Sigmoid colon (tissue), 7 donors: ENCODE data around the gene ABHD5. TPM values are rescaled to one million over a fixed set of nuclear protein-coding genes. Genes with fewer than 3 reads are reported as not detected.
"Not testable (repeated sequence)": the region's sequence is repeated elsewhere in the genome, so short reads cannot be mapped to it uniquely, and the experiment has no call there.

Source experiments
- DNase-seq: peaks from one replicate; pipeline ENCODE4 v3.0.0-alpha.2; 2019
- H3K27ac ChIP-seq, 4 donors: fragments of 200-600 bp; sonication (generic); one replicate each; pipeline ENCODE4 v1.5.1; 2016 to 2019; ENCODE audit warnings: mild to moderate bottlenecking in 1 of 4
- H3K27me3 ChIP-seq, 3 donors: fragments of 200-600 bp; sonication (generic); one replicate each; pipeline ENCODE4 v1.5.1; 2019; ENCODE audit warnings: mild to moderate bottlenecking in 1 of 3
- H3K36me3 ChIP-seq, 4 donors: fragments of 200-600 bp; sonication (generic); one replicate each; pipeline ENCODE4 v1.5.1; 2016 to 2019
- H3K4me1 ChIP-seq, 4 donors: fragments of 200-600 bp; sonication (generic); one replicate each; pipeline ENCODE4 v1.5.1; 2017 to 2019
- H3K4me3 ChIP-seq, 4 donors: fragments of 200-600 bp; sonication (generic); one replicate each; pipeline ENCODE4 v1.5.1; 2017 to 2019; ENCODE audit warnings: mild to moderate bottlenecking in 2 of 4, moderate library complexity in 1 of 4
- H3K9me3 ChIP-seq, 4 donors: fragments of 200-600 bp in 3 of 4; sonication (generic) in 3 of 4; one replicate each; pipeline versions ENCODE4 v1.5.1 to v1.6.1; 2013 to 2019
- EP300 ChIP-seq, 4 donors: sonication (generic); formaldehyde crosslinking; IDR thresholded peaks; one replicate each; pipeline ENCODE4 v1.6.1; 2017; ENCODE audit warnings: antibody characterized with exemption in 4 of 4
- POLR2A ChIP-seq, 2 donors: fragments of 450-650 bp; IDR thresholded peaks; one replicate each; pipeline ENCODE4 v1.6.1; 2016; ENCODE audit warnings: antibody characterized with exemption in 2 of 2, mild to moderate bottlenecking in 2 of 2, moderate library complexity in 2 of 2
- POLR2AphosphoS5 ChIP-seq, 4 donors: sonication (generic); formaldehyde crosslinking; IDR thresholded peaks; one replicate each; pipeline ENCODE4 v1.6.1; 2017; ENCODE audit warnings: antibody characterized with exemption in 4 of 4
- WGBS, 2 donors: extraction: QIAGEN DNeasy Blood & Tissue Kit; methylation state at CpG; one replicate each; pipeline ENCODE4 v1.1.7; 2013; 5-methylcytosine and 5-hydroxymethylcytosine counted together
- intact Hi-C: fragments of 100-400 bp; cut with DNase I; formaldehyde crosslinking; loops from one replicate; pipeline ENCODE4 v1.15.1; 2023
- polyA plus RNA-seq, 3 donors: library from polyadenylated mRNA; stranded (reverse); fragments of 200-250 nt; gene quantifications; one replicate each; pipeline ENCODE4 v1.2.3, GENCODE V29; 2013
- total RNA-seq, 4 donors: library from RNA; depleted of rRNA; stranded (reverse); fragments of >200 nt; gene quantifications; one replicate each; pipeline ENCODE4 v1.1.0, GENCODE V29; 2016
- TF ChIP-seq, protein P1 (sequence below), 4 experiments: fragments of 450-650 bp in 3 of 4; fragments of 200-600 bp in 1 of 4; IDR thresholded peaks; one replicate each; pipeline ENCODE4 v1.5.1; 2016 to 2019; ENCODE audit warnings: antibody characterized with exemption in 4 of 4, mild to moderate bottlenecking in 3 of 4, moderate library complexity in 2 of 4
- donor health status: healthy with polysubstance abuse.
- donor health status: Bipolar disorder and iron deficiency.
- donor health status: healthy.

The ABHD5 gene
- total and polyA plus RNA-seq, 7 donors, result 11.1 to 48.3 (median 22.2) TPM

DNA sequence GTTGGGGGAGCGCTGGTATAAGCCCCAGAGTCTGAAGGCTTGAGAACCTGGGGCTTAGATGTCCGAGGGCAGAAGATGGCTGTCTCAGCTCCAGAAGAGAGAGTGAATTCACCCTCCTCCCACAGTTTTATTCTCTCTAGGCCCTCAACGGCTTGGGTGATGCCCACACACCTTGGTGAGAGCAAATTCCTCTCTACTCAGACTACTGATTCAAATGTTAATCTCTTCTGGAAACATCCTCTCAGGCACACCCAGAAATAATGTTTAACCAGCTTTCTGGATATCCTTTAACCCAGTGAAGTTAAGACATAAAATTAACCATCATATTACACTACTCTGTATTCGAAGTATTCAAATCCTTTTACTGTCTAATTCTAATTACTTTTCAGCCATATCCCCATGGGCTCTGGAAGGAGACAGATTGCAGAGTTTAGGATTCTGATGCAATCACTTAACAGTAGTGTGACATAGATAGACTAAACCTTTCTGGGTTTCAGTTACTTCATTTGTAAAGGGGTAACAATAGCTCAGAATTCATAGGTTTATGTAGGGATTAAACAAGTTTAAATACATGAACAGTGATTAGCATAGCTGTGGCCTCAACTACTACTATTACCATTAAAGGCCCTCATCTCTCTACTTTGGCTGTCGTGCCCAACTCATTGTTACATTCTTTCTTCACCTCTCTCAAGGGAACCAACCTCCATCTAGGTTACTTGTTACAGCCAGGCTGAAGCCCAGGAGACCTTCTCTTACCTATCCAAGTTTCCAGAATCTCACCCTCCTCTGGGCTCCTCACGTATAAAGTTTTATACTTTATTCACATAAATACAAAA, 43.2 kb upstream of the ABHD5 start:
- Histone ChIP-seq H3K4me1 (no peaks in the 10 kb centered on the region), H3K36me3 (no peaks in the 10 kb centered on the region), H3K4me3 (no peak overlapping the region), H3K9me3 (no peaks in the 10 kb centered on the region), H3K27me3 (no peaks in the 10 kb centered on the region), H3K27ac (no peak overlapping the region)
- no peak for TF ChIP-seq POLR2A (IDR thresholded peaks at IDR 0.05)
- TF ChIP-seq POLR2AphosphoS5 (IDR thresholded peaks at IDR 0.05), result no peak
- TF ChIP-seq, protein P1, sequence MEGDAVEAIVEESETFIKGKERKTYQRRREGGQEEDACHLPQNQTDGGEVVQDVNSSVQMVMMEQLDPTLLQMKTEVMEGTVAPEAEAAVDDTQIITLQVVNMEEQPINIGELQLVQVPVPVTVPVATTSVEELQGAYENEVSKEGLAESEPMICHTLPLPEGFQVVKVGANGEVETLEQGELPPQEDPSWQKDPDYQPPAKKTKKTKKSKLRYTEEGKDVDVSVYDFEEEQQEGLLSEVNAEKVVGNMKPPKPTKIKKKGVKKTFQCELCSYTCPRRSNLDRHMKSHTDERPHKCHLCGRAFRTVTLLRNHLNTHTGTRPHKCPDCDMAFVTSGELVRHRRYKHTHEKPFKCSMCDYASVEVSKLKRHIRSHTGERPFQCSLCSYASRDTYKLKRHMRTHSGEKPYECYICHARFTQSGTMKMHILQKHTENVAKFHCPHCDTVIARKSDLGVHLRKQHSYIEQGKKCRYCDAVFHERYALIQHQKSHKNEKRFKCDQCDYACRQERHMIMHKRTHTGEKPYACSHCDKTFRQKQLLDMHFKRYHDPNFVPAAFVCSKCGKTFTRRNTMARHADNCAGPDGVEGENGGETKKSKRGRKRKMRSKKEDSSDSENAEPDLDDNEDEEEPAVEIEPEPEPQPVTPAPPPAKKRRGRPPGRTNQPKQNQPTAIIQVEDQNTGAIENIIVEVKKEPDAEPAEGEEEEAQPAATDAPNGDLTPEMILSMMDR (IDR thresholded peaks at IDR 0.05), result no peak
- TF ChIP-seq EP300 (IDR thresholded peaks at IDR 0.05), result no peak
- no peak for DNase-seq
- WGBS, 2 donors, result 55 to 76% methylated on average over 6 of the region's 6 CpGs
- intact Hi-C loops, result no loop called here

DNA sequence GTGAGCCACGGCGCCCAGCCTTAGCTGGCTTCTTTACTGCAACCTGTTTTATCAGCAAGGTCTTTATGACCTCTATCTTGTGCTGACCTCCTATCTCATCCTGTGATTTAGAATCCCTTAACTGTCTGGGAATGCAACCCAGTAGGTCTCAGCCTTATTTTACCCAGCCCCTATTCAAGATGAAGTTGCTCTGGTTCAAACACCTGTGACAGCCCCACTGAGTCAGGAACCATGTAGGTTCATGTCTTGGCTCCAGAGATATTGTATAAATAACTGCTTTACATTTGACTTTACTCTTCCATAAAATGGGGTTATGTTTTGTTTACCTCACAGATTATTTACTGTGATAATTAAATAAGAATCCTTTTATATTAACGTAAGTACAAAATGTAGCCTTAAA, 41.8 kb upstream of the ABHD5 start:
- H3K4me3 ChIP-seq, result no peak overlapping the region

DNA sequence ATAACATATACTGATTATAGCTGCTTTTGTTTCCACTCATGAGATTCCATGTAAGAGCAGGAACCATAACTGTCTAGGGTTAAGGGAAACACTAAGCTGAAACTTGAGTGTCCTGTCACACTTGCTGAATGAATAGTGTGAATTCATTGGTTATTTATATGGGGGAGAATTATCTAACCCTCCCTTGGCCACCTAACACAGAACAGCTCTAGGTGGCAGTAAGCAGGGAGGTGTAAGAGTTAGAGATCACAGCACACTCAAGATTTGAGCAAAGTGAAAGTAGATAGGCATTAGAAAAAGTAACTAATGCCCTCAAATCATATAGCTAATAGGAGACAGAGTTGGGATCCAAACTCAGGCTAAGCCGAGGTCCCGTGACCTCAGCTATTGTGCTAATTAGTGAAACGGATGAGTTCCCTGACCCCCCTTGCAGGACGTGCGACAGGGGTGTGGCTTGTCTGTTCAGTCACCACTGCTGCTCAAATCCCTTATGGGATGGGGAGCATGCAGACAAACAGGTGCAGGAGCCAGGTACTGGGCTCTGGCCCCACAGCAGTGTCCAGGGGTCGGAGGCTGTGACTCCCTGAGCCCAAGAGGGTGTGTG, 41.3 kb upstream of the ABHD5 start:
- Histone ChIP-seq H3K27ac (no peak overlapping the region), H3K9me3 (no peaks in the 10 kb centered on the region), H3K4me3 (no peak overlapping the region), H3K4me1 (no peaks in the 10 kb centered on the region), H3K36me3 (no peaks in the 10 kb centered on the region), H3K27me3 (no peaks in the 10 kb centered on the region)
- 10 to 39% methylated on average over 6 of the region's 6 CpGs for WGBS, 2 donors
- intact Hi-C loops, result no loop called here
- TF ChIP-seq, protein P1 (IDR thresholded peaks at IDR 0.05), result no peak
- no peak for TF ChIP-seq POLR2A (IDR thresholded peaks at IDR 0.05)
- TF ChIP-seq EP300 (IDR thresholded peaks at IDR 0.05), result no peak
- no peak for TF ChIP-seq POLR2AphosphoS5 (IDR thresholded peaks at IDR 0.05)
- no peak for DNase-seq

More for the DNA sequence above, 41.8 kb upstream of the ABHD5 start:
- DNase-seq, result no peak
- 80 to 92% methylated on average over 3 of the region's 3 CpGs for WGBS, 2 donors
- no peaks in the 10 kb centered on the region for H3K27me3 ChIP-seq
- no peak overlapping the region for H3K27ac ChIP-seq
- no peaks in the 10 kb centered on the region for H3K4me1 ChIP-seq
- H3K9me3 ChIP-seq, result no peaks in the 10 kb centered on the region
- no peaks in the 10 kb centered on the region for H3K36me3 ChIP-seq
- TF ChIP-seq EP300 (IDR thresholded peaks at IDR 0.05) (no peak), POLR2A (IDR thresholded peaks at IDR 0.05) (no peak), POLR2AphosphoS5 (IDR thresholded peaks at IDR 0.05) (no peak)
- TF ChIP-seq, protein P1 (IDR thresholded peaks at IDR 0.05), result no peak
- intact Hi-C loops, result no loop called here

DNA sequence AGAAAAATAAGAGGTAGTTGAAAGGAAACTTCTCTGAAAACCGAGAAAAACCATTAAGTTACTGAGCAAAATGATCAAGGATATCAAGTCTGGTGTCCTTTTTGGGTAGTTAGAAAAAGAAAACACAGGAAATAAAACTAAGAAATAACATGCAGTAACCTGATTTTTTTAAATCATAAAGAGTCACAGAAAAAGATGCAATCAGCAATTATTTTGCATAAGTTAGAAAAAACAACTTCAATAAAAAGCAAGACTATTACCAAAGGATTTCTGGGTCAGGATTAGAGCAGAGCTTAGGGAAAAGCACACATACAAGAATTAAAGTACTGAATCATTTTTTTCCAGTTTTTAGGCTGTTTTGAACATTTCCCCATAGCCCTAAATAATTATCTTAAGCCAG, 40.4 kb upstream of the ABHD5 start:
- no peaks in the 10 kb centered on the region for H3K36me3 ChIP-seq
- intact Hi-C loops, result no loop called here
- H3K27me3 ChIP-seq, result no peaks in the 10 kb centered on the region
- no peak overlapping the region for H3K27ac ChIP-seq
- H3K4me3 ChIP-seq, result no peak overlapping the region
- no peak for TF ChIP-seq POLR2AphosphoS5 (IDR thresholded peaks at IDR 0.05)
- no peak for TF ChIP-seq POLR2A (IDR thresholded peaks at IDR 0.05)
- no peak for TF ChIP-seq EP300 (IDR thresholded peaks at IDR 0.05)
- TF ChIP-seq, protein P1 (IDR thresholded peaks at IDR 0.05), result no peak
- no peaks in the 10 kb centered on the region for H3K4me1 ChIP-seq
- H3K9me3 ChIP-seq, result no peaks in the 10 kb centered on the region
- no peak for DNase-seq
- WGBS, 2 donors, result 36 to 63% methylated on average over 1 of the region's 1 CpG

DNA sequence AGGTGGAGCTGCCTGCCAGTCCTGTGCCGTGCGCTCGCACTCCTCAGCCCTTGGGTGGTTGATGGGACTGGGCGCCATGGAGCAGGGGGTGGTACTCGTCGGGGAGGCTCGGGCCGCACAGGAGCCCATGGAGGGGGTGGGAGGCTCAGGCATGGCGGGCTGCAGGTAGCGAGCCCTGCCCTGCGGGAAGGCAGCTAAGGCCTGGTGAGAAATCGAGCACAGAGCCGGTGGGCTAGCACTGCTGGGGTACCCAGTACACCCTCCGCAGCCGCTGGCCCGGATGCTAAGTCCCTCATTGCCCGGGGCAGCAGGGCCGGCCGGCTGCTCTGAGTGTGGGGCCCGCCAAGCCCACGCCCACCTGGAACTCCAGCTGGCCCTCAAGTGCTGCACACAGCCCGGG, 34.3 kb upstream of the ABHD5 start:
- intact Hi-C loops, H3K9me3 ChIP-seq, H3K4me3 ChIP-seq, H3K4me1 ChIP-seq, H3K27me3 ChIP-seq, DNase-seq, H3K36me3 ChIP-seq, H3K27ac ChIP-seq: not testable (repeated sequence)
- 95 to 97% methylated on average over 22 of the region's 22 CpGs for WGBS, 2 donors
